Limb (tissue), 2 donors: ENCODE results near the gene SYNGAP1.
"Not testable (repeated sequence)": the region's sequence is repeated elsewhere in the genome, so short reads cannot be mapped to it uniquely, and the experiment has no call there.

Source experiments
- DNase-seq, 2 donors: peaks; one replicate each; pipeline ENCODE4 v3.0.0-alpha.2; 2016; ENCODE audit errors: extremely low spot score in 2 of 2

SYNGAP1 gene

GRCh38 chr6:33467091-33467490 lies 47.2 kb downstream of the SYNGAP1 start:
- DNase-seq, result no peak

GRCh38 chr6:33469661-33470060 lies 49.8 kb downstream of the SYNGAP1 start:
- no peak for DNase-seq

- DNase-seq, result no peak
Measured at GRCh38 chr6:33477864-33478263, 58.0 kb downstream of the SYNGAP1 start.

GRCh38 chr6:33481192-33481591 lies 61.3 kb downstream of the SYNGAP1 start:
- DNase-seq, result no peak

- DNase-seq, result not testable (repeated sequence)
Measured at GRCh38 chr6:33482620-33483019, 62.8 kb downstream of the SYNGAP1 start.

- no peak for DNase-seq
Measured at GRCh38 chr6:33483678-33484077, 63.8 kb downstream of the SYNGAP1 start.

GRCh38 chr6:33484673-33485262 lies 64.9 kb downstream of the SYNGAP1 start:
- not testable (repeated sequence) for DNase-seq

GRCh38 chr6:33485680-33486079 lies 65.8 kb downstream of the SYNGAP1 start:
- not testable (repeated sequence) for DNase-seq

GRCh38 chr6:33488339-33488738 lies 68.5 kb downstream of the SYNGAP1 start:
- no peak for DNase-seq

- DNase-seq, result no peak
Measured at GRCh38 chr6:33490198-33490597, 70.3 kb downstream of the SYNGAP1 start.

GRCh38 chr6:33490621-33491020 lies 70.8 kb downstream of the SYNGAP1 start:
- DNase-seq, result no peak

- DNase-seq, result no peak
Measured at GRCh38 chr6:33492093-33492492, 72.2 kb downstream of the SYNGAP1 start.

- DNase-seq, result no peak
Measured at GRCh38 chr6:33497157-33497556, 77.3 kb downstream of the SYNGAP1 start.

GRCh38 chr6:33502486-33502885 lies 82.6 kb downstream of the SYNGAP1 start:
- no peak for DNase-seq

GRCh38 chr6:33504486-33504885 lies 84.6 kb downstream of the SYNGAP1 start:
- DNase-seq, result no peak
